K562 (cell line): ENCODE measurements around the gene SAE1. TPM values are rescaled to one million over a fixed set of nuclear protein-coding genes. Genes with fewer than 3 reads are reported as not detected.

Source experiments
- AFF4 ChIP-seq: sonication (generic); formaldehyde crosslinking; IDR thresholded peaks from 2 replicates; pipeline ENCODE4 v1.8.0; 2023; ENCODE audit warnings: mild to moderate bottlenecking, missing genetic modification reagents
- BRF1 ChIP-seq: IDR thresholded peaks from 3 replicates; pipeline ENCODE4 v1.6.1; 2011; ENCODE audit warnings: borderline replicate concordance, mild to moderate bottlenecking; ENCODE audit not compliant: insufficient read length; ENCODE audit errors: extremely low read depth
- CBFA2T2 ChIP-seq: fragments of 450-650 bp; conservative IDR thresholded peaks from 2 replicates; pipeline ENCODE4 v1.6.1; 2017; ENCODE audit warnings: mild to moderate bottlenecking
- CREM ChIP-seq: IDR thresholded peaks from 2 replicates; pipeline ENCODE4 v1.6.1; 2014; ENCODE audit warnings: antibody characterized with exemption, low read depth
- CTBP1 ChIP-seq: fragments of 450-650 bp; IDR thresholded peaks from 2 replicates; pipeline ENCODE4 v1.6.1; 2016; ENCODE audit warnings: borderline replicate concordance
- E2F8 ChIP-seq: fragments of 450-650 bp; IDR thresholded peaks from 2 replicates; pipeline ENCODE4 v1.7.1; 2018; ENCODE audit warnings: mild to moderate bottlenecking, low read depth; ENCODE audit not compliant: partially characterized antibody
- EHMT2 ChIP-seq: fragments of 450-650 bp; IDR thresholded peaks from 2 replicates; pipeline ENCODE4 v1.6.1; 2018; ENCODE audit warnings: antibody characterized with exemption
- HDAC3 ChIP-seq: fragments of 450-650 bp; IDR thresholded peaks from 2 replicates; pipeline ENCODE4 v1.6.1; 2018; ENCODE audit warnings: borderline replicate concordance, mild to moderate bottlenecking, moderate library complexity; ENCODE audit not compliant: partially characterized antibody
- HINFP ChIP-seq: fragments of 450-650 bp; conservative IDR thresholded peaks from 2 replicates; pipeline ENCODE4 v1.6.1; 2016; ENCODE audit warnings: missing genetic modification characterization, low read depth, mild to moderate bottlenecking, control low read depth, missing compliant biosample characterization
- HLTF ChIP-seq: fragments of 450-650 bp; IDR thresholded peaks from 2 replicates; pipeline ENCODE4 v1.6.1; 2016
- IRF2 ChIP-seq: sonication (generic); formaldehyde crosslinking; IDR thresholded peaks from 2 replicates; pipeline ENCODE4 v1.8.1; 2022; ENCODE audit warnings: mild to moderate bottlenecking, missing genetic modification reagents
- JUNB ChIP-seq: fragments of 450-650 bp; formaldehyde crosslinking; conservative IDR thresholded peaks from 2 replicates; pipeline ENCODE4 v1.4.0; 2020; ENCODE audit warnings: mild to moderate bottlenecking
- LEF1 ChIP-seq: fragments of 450-650 bp; IDR thresholded peaks from 2 replicates; pipeline ENCODE4 v1.6.1; 2016; ENCODE audit warnings: mild to moderate bottlenecking
- MAFG ChIP-seq: fragments of 450-650 bp; conservative IDR thresholded peaks from 2 replicates; pipeline ENCODE4 v1.6.1; 2016; ENCODE audit warnings: missing genetic modification characterization, missing compliant biosample characterization
- SMAD3 ChIP-seq: fragments of 450-650 bp; formaldehyde crosslinking; conservative IDR thresholded peaks from 2 replicates; pipeline ENCODE4 v1.4.0; 2020; ENCODE audit warnings: mild to moderate bottlenecking
- TBL1XR1 ChIP-seq, 2 experiments: IDR thresholded peaks; 2 replicates each; pipeline ENCODE4 v1.6.1; 2012; ENCODE audit warnings: improper control_type of control experiment in 2 of 2, low read length in 2 of 2, mild to moderate bottlenecking in 1 of 2
- ZBTB34 ChIP-seq: fragments of 250-450 bp; sonication (Bioruptor Pico); IDR thresholded peaks from 2 replicates; pipeline ENCODE4 v1.8.0; 2021; ENCODE audit warnings: mild to moderate bottlenecking, moderate library complexity
- ZNF134 ChIP-seq: fragments of 250-450 bp; sonication (Bioruptor Pico); conservative IDR thresholded peaks from 2 replicates; pipeline ENCODE4 v1.4.0; 2020
- ZNF431 ChIP-seq: sonication (generic); formaldehyde crosslinking; IDR thresholded peaks from 2 replicates; pipeline ENCODE4 v1.8.0; 2022; ENCODE audit warnings: mild to moderate bottlenecking, missing genetic modification reagents
- ZNF584 ChIP-seq: fragments of 200-800 bp; sonication (Bioruptor generic); IDR thresholded peaks from 2 replicates; pipeline ENCODE4 v1.6.1; 2016; ENCODE audit warnings: low read depth, mild to moderate bottlenecking, missing genetic modification characterization, missing compliant biosample characterization
- polyA plus RNA-seq, 8 experiments: library from polyadenylated mRNA; depleted of rRNA in 4 of 8; stranded (reverse) in 5 of 8; unstranded in 3 of 8; fragments of >200 nt; fragmentation: Nextera tagmentation in 2 of 8; fragmentation: Illumina TruSeq in 1 of 8; extraction: Ambion mirVana in 2 of 8; extraction: Trizol in 1 of 8; gene quantifications; 2 replicates each; pipeline versions ENCODE4 v1.2.1 to v1.2.3, GENCODE V29; 2011 to 2014; ENCODE audit warnings: inconsistent platforms in 1 of 8, missing spikeins in 1 of 8
- total RNA-seq, 7 experiments: library from RNA; depleted of rRNA in 6 of 7; stranded (reverse); fragments of >200 nt in 6 of 7; fragmentation: Illumina TruSeq in 2 of 7; extraction: Trizol in 2 of 7; gene quantifications; 2 replicates each; pipeline versions ENCODE4 v1.2.1 to v1.2.3, GENCODE V29; 2011 to 2021; ENCODE audit warnings: low replicate concordance in 1 of 7

Gene SAE1
- total and polyA plus RNA-seq, 9 of the 15 experiments (the other 6 are each of a cell fraction or from before 2014, with no cell fraction given) = 82.8 to 299 (median 217) TPM

- TF ChIP-seq E2F8 (no peak), SMAD3 (no peak), CTBP1 (0 out of 2 replicates have a peak, but pooled peaks have one; percentile 32), JUNB (CRISPR knock-in tag) (no peak), IRF2 (CRISPR knock-in tag) (no peak), BRF1 (no peak), ZBTB34 (CRISPR knock-in tag) (no peak), TBL1XR1 (IDR thresholded peaks at IDR 0.05; ENCODE audit: low read length in 2 of 2) (no peak), CREM (peak; percentile 71), HINFP (no peak), EHMT2 (no peak), ZNF134 (CRISPR knock-in tag) (no peak), MAFG (no peak), HDAC3 (no peak), HLTF (no peak), LEF1 (no peak), ZNF431 (CRISPR knock-in tag) (no peak), AFF4 (CRISPR knock-in tag) (0 out of 2 replicates have a peak, but pooled peaks have one; percentile 67), ZNF584 (no peak), CBFA2T2 (no peak)
These were observed 97.7 kb downstream of the SAE1 start (continued) for GRCh38 chr19:47228168-47228936.
